ENCODE data around the gene ACVR2A.

- TF ChIP-seq CTCF (IDR thresholded peaks at IDR 0.05) (no peak), POLR2A (IDR thresholded peaks at IDR 0.05) (no peak)
Observed at GRCh38 chr2:147824620-147825019, 20.2 kb upstream of the ACVR2A start.

Data from Peyer's patch (tissue), 4 donors.